A673 (cell line): ENCODE data around the gene NUDT17. TPM values are rescaled to one million over a fixed set of nuclear protein-coding genes. Genes with fewer than 3 reads are reported as not detected.

Experiments used
- BruUV-seq: library from RNA; stranded (reverse); fragments of 400-500 nt; replicated peaks from 2 replicates; lab custom pipeline; 2021; lab: Mats Ljungman, UMichigan
- CTCF ChIA-PET: fragments of 300-600 bp; sonication (Branson Sonifier 250); formaldehyde crosslinking; loops from one replicate; lab custom pipeline; 2022; ENCODE audit warnings: antibody characterized with exemption; lab: Charles Lee
- POLR2A ChIA-PET: fragments of 300-600 bp; sonication (Branson Sonifier 250); formaldehyde crosslinking; loops from one replicate; lab custom pipeline; 2022; ENCODE audit warnings: antibody characterized with exemption; ENCODE audit not compliant: low non-redundant PET; lab: Charles Lee
- DNase-seq: peaks from one replicate; pipeline ENCODE4 v3.0.0-alpha.2; 2015; ENCODE audit warnings: low spot score
- H3K27ac ChIP-seq: fragments of 200-600 bp; sonication (generic); 2 replicates; pipeline ENCODE4 v1.5.1; 2016; ENCODE audit warnings: mixed run types, low read depth, mild to moderate bottlenecking, mixed read lengths, antibody characterized with exemption, low read length; ENCODE audit not compliant: poor library complexity, severe bottlenecking
- H3K27me3 ChIP-seq: fragments of 200-600 bp; sonication (generic); replicated peaks from 2 replicates; pipeline ENCODE4 v1.6.1; 2017; ENCODE audit warnings: mixed run types, low read depth, mild to moderate bottlenecking, mixed read lengths, antibody characterized with exemption, low read length; ENCODE audit not compliant: insufficient read depth, poor library complexity
- H3K36me3 ChIP-seq: fragments of 200-600 bp; sonication (generic); 2 replicates; pipeline ENCODE4 v1.6.1; 2016; ENCODE audit warnings: mixed run types, mild to moderate bottlenecking, mixed read lengths, antibody characterized with exemption, low read length; ENCODE audit not compliant: insufficient read depth, poor library complexity, severe bottlenecking
- H3K4me1 ChIP-seq: fragments of 200-600 bp; sonication (generic); 2 replicates; pipeline ENCODE4 v1.6.1; 2017; ENCODE audit warnings: mixed run types, mild to moderate bottlenecking, mixed read lengths, antibody characterized with exemption, low read length; ENCODE audit not compliant: insufficient read depth, poor library complexity, severe bottlenecking
- H3K4me3 ChIP-seq: fragments of 200-600 bp; sonication (generic); 2 replicates; pipeline ENCODE4 v1.5.1; 2016; ENCODE audit warnings: low read depth, mixed run types, mild to moderate bottlenecking, mixed read lengths, low read length; ENCODE audit not compliant: poor library complexity, severe bottlenecking
- H3K9me3 ChIP-seq: fragments of 200-600 bp; sonication (generic); 2 replicates; pipeline ENCODE4 v1.6.1; 2016; ENCODE audit warnings: mixed run types, low read depth, mild to moderate bottlenecking, mixed read lengths, antibody characterized with exemption, low read length; ENCODE audit not compliant: poor library complexity, severe bottlenecking
- EZH2 ChIP-seq: fragments of 200-600 bp; sonication (generic); IDR thresholded peaks from 2 replicates; pipeline ENCODE4 v1.6.1; 2017; ENCODE audit warnings: borderline replicate concordance, low read depth, mild to moderate bottlenecking, mixed read lengths, antibody characterized with exemption, low read length; ENCODE audit not compliant: poor library complexity, severe bottlenecking
- intact Hi-C: fragments of 100-400 bp; cut with micrococcal nuclease; formaldehyde crosslinking; loops from one replicate; pipeline ENCODE4 v1.10.0; 2022; ENCODE audit not compliant: unreplicated experiment
- total RNA-seq: library from RNA; stranded (reverse); gene quantifications from 2 replicates; pipeline ENCODE4 v1.2.3, GENCODE V29; 2021
- TF ChIP-seq, protein P1 (sequence below): fragments of 300-800, 200-600 bp; sonication (generic); conservative IDR thresholded peaks from 2 replicates; pipeline ENCODE4 v1.5.1; 2017; ENCODE audit warnings: low read depth, mild to moderate bottlenecking, antibody characterized with exemption, low read length, moderate library complexity, mixed read lengths

NUDT17 gene
- total RNA-seq, 1 experiment from 2014 or later: 3.4 TPM

DNA sequence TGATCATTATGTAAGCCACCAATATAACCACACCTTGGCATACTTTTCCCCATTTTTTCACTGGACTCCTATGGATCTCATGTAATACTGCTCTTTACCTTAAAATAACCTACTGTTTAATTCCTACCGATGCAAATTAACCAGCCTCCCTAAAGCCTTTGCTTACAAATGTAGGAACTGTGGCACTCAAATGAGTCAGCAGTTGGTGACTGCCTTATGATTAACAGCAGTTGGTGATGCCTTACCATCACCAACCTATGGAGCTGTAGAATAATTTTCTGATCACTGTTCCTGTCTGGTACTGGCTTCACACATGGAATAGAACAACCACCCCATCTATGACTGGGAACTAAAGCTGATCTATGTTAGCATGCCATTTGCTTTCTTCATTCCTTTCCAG is 7.8 kb upstream of the NUDT17 start:
- no peaks in the 10 kb centered on the region for H3K9me3 ChIP-seq
- CTCF ChIA-PET: no interaction called here

DNA sequence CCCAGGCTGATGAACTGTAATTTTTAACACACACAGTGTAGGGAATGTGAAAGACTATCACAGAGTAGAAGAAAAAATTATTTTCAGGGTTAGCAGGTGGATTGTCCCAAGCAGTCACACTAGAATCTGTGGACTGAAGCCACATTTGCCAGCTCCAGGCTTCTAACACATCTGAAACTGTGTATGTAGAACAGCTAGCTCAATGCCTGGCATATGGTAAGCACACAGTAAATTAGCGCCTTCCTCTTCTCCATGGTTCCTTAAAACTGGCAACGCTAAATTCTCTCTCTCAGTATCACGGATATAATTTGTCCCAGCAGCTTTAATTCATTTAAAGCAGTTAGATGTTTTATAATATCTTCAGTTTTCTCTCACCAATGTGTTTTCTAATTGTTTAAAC is 2.4 kb upstream of the NUDT17 start:
- POLR2A ChIA-PET: no interaction called here
- no peaks in the 10 kb centered on the region for H3K27me3 ChIP-seq
- CTCF ChIA-PET: interaction anchor here (0.6 kb wide), 1 partner anchor 133 kb away, joined by 4 read pairs; no protein-coding TSS in a partner anchor
- H3K4me1 ChIP-seq: peaks cover 12% of the 10 kb centered on the region
- H3K36me3 ChIP-seq: peaks cover 48% of the 10 kb centered on the region
- TF ChIP-seq, protein P1, sequence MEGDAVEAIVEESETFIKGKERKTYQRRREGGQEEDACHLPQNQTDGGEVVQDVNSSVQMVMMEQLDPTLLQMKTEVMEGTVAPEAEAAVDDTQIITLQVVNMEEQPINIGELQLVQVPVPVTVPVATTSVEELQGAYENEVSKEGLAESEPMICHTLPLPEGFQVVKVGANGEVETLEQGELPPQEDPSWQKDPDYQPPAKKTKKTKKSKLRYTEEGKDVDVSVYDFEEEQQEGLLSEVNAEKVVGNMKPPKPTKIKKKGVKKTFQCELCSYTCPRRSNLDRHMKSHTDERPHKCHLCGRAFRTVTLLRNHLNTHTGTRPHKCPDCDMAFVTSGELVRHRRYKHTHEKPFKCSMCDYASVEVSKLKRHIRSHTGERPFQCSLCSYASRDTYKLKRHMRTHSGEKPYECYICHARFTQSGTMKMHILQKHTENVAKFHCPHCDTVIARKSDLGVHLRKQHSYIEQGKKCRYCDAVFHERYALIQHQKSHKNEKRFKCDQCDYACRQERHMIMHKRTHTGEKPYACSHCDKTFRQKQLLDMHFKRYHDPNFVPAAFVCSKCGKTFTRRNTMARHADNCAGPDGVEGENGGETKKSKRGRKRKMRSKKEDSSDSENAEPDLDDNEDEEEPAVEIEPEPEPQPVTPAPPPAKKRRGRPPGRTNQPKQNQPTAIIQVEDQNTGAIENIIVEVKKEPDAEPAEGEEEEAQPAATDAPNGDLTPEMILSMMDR: no peak
- TF ChIP-seq EZH2: no peak
- H3K27ac ChIP-seq: no peak overlapping the region
- no TSS peak for BruUV-seq
- intact Hi-C loops: no loop called here
- H3K9me3 ChIP-seq: no peaks in the 10 kb centered on the region
- no peak overlapping the region for H3K4me3 ChIP-seq
- DNase-seq: no peak

More for the DNA sequence above, 7.8 kb upstream of the NUDT17 start:
- DNase-seq: no peak
- Histone ChIP-seq H3K36me3 (peaks cover 89% of the 10 kb centered on the region), H3K4me3 (no peak overlapping the region), H3K27me3 (no peaks in the 10 kb centered on the region), H3K4me1 (no peaks in the 10 kb centered on the region), H3K27ac (no peak overlapping the region)
- BruUV-seq: no TSS peak
- POLR2A ChIA-PET: no interaction called here
- intact Hi-C loops: loop anchor here (2.0 kb wide), 1 partner anchor 13 kb away; the partner anchor contains the start of genes POLR3C and RNF115
- TF ChIP-seq, protein P1: no peak
- TF ChIP-seq EZH2: no peak

DNA sequence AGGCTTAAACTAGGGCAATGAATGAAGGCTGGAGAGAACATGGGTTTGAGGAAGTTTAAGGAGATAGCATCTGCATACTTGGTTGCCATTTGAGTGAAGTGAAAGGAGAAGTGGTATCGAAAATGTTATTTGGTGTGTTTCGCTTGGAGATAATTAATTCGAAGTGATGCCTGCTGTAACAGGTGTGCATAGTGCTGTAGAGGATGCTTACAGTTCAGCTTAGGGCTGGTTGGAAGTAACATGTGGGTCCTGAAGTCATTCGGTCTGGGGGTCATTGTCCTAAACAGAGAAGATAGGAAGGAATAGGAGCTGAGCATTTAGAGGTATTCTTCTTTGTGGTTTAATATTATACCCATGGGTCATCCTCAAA is 301 bp upstream of the NUDT17 start:
- Histone ChIP-seq H3K27me3 (no peaks in the 10 kb centered on the region), H3K27ac (peak overlapping the region; percentile 85), H3K9me3 (no peaks in the 10 kb centered on the region), H3K36me3 (peaks cover 46% of the 10 kb centered on the region), H3K4me3 (peak overlapping the region; percentile 74), H3K4me1 (peaks cover 12% of the 10 kb centered on the region)
- DNase-seq: no peak
- no peak for TF ChIP-seq EZH2
- TF ChIP-seq, protein P1: no peak
- BruUV-seq: no TSS peak
- intact Hi-C loops: loop anchor here (2.0 to 5.0 kb wide), 2 partner anchors 132 to 172 kb away; no protein-coding TSS in a partner anchor
- ChIA-PET POLR2A (interaction anchor here (0.5 to 1.0 kb wide), 4 partner anchors 18 to 41 kb away, joined by 3 to 7 read pairs (median 4); partner anchors contain the start of genes POLR3C and RNF115), CTCF (interaction anchor here (0.6 to 2.9 kb wide), 8 partner anchors 12 to 167 kb away, joined by 3 to 25 read pairs (median 4); partner anchors contain the start of genes ANKRD34A, PIAS3 and POLR3GL)
